Measurements from ENCODE around the gene MEP1A.

Gene MEP1A

GRCh38 chr6:46777476-46778346 is 15.5 kb upstream of the MEP1A start:
- Histone ChIP-seq H3K27ac (ENCODE audit: low read depth, low read length) (no peak overlapping the region), H3K9ac (ENCODE audit: low read length) (no peak overlapping the region), H3F3A (ENCODE audit: insufficient read depth) (no peaks in the 10 kb centered on the region), H2AFZ (ENCODE audit: low read depth, low read length, severe bottlenecking) (no peak overlapping the region), H3K36me3 (ENCODE audit: low read length) (no peaks in the 10 kb centered on the region), H3K4me3 (ENCODE audit: insufficient read depth, low read length, poor library complexity, severe bottlenecking) (no peak overlapping the region), H4K20me1 (ENCODE audit: low read depth, low read length) (no peaks in the 10 kb centered on the region), H3K4me2 (ENCODE audit: low read depth, low read length, poor library complexity, severe bottlenecking) (no peak overlapping the region), H3K9me3 (ENCODE audit: insufficient read depth, low read length) (no peaks in the 10 kb centered on the region), H3K27me3 (ENCODE audit: low read length) (no peaks in the 10 kb centered on the region), H3K9me2 (replicated peaks; ENCODE audit: insufficient read depth, low read length) (no peaks in the 10 kb centered on the region), H3K79me2 (ENCODE audit: insufficient read depth, low read length) (no peaks in the 10 kb centered on the region)
- TF ChIP-seq CTCF (IDR thresholded peaks at IDR 0.05; ENCODE audit: insufficient read depth, low read length, poor library complexity, severe bottlenecking) (no peak), EZH2phosphoT487 (conservative IDR thresholded peaks at IDR 0.05; ENCODE audit: low read length) (no peak)

- no peaks in the 10 kb centered on the region for H3K27me3 ChIP-seq (ENCODE audit: low read length)
- no peaks in the 10 kb centered on the region for H3K9me2 ChIP-seq (replicated peaks; ENCODE audit: insufficient read depth, low read length)
- H3K4me3 ChIP-seq (ENCODE audit: insufficient read depth, low read length, poor library complexity, severe bottlenecking), result no peak overlapping the region
- TF ChIP-seq CTCF (IDR thresholded peaks at IDR 0.05; ENCODE audit: insufficient read depth, low read length, poor library complexity, severe bottlenecking), result peak; percentile 99
- no peak for TF ChIP-seq EZH2phosphoT487 (conservative IDR thresholded peaks at IDR 0.05; ENCODE audit: low read length)
- no peaks in the 10 kb centered on the region for H4K20me1 ChIP-seq (ENCODE audit: low read depth, low read length)
- H3K4me2 ChIP-seq (ENCODE audit: low read depth, low read length, poor library complexity, severe bottlenecking), result no peak overlapping the region
- no peak overlapping the region for H2AFZ ChIP-seq (ENCODE audit: low read depth, low read length, severe bottlenecking)
- H3K27ac ChIP-seq (ENCODE audit: low read depth, low read length), result no peak overlapping the region
- H3K9me3 ChIP-seq (ENCODE audit: insufficient read depth, low read length), result no peaks in the 10 kb centered on the region
- H3K36me3 ChIP-seq (ENCODE audit: low read length), result no peaks in the 10 kb centered on the region
- no peaks in the 10 kb centered on the region for H3F3A ChIP-seq (ENCODE audit: insufficient read depth)
- H3K9ac ChIP-seq (ENCODE audit: low read length), result no peak overlapping the region
- H3K79me2 ChIP-seq (ENCODE audit: insufficient read depth, low read length), result no peaks in the 10 kb centered on the region
Measured at GRCh38 chr6:46781478-46782378, 11.5 kb upstream of the MEP1A start.

GRCh38 chr6:46784535-46784934 is 8.7 kb upstream of the MEP1A start:
- no peaks in the 10 kb centered on the region for H4K20me1 ChIP-seq (ENCODE audit: low read depth, low read length)
- no peak for TF ChIP-seq CTCF (IDR thresholded peaks at IDR 0.05; ENCODE audit: insufficient read depth, low read length, poor library complexity, severe bottlenecking)
- TF ChIP-seq EZH2phosphoT487 (conservative IDR thresholded peaks at IDR 0.05; ENCODE audit: low read length), result no peak
- H3K36me3 ChIP-seq (ENCODE audit: low read length), result no peaks in the 10 kb centered on the region
- no peak overlapping the region for H3K4me3 ChIP-seq (ENCODE audit: insufficient read depth, low read length, poor library complexity, severe bottlenecking)
- no peaks in the 10 kb centered on the region for H3K27me3 ChIP-seq (ENCODE audit: low read length)
- no peak overlapping the region for H3K4me2 ChIP-seq (ENCODE audit: low read depth, low read length, poor library complexity, severe bottlenecking)
- no peaks in the 10 kb centered on the region for H3K9me3 ChIP-seq (ENCODE audit: insufficient read depth, low read length)
- H3K79me2 ChIP-seq (ENCODE audit: insufficient read depth, low read length), result no peaks in the 10 kb centered on the region
- H3K27ac ChIP-seq (ENCODE audit: low read depth, low read length), result no peak overlapping the region
- no peaks in the 10 kb centered on the region for H3K9me2 ChIP-seq (replicated peaks; ENCODE audit: insufficient read depth, low read length)
- H3F3A ChIP-seq (ENCODE audit: insufficient read depth), result no peaks in the 10 kb centered on the region
- no peak overlapping the region for H2AFZ ChIP-seq (ENCODE audit: low read depth, low read length, severe bottlenecking)
- H3K9ac ChIP-seq (ENCODE audit: low read length), result no peak overlapping the region
